ENCODE data around the gene ATE1. TPM values are rescaled to one million over a fixed set of nuclear protein-coding genes. Genes with fewer than 3 reads are reported as not detected.

ATE1 gene
- total RNA-seq, 1 experiment from 2014 or later = 39.2 TPM

- H2AFZ ChIP-seq (ENCODE audit: low read depth, low read length, poor library complexity, severe bottlenecking) = no peak overlapping the region
- no peak overlapping the region for H3K4me3 ChIP-seq (replicated peaks in 1 of 2; ENCODE audit: low read depth in 1 of 2, low read length in 2 of 2)
- H3K9me3 ChIP-seq (ENCODE audit: control insufficient read depth in 1 of 2, insufficient read depth in 1 of 2, low read depth in 1 of 2, low read length in 2 of 2) = no peaks in the 10 kb centered on the region
- H3K9ac ChIP-seq (ENCODE audit: low read length) = no peak overlapping the region
- no peak for TF ChIP-seq YY1 (IDR thresholded peaks at IDR 0.05; ENCODE audit: extremely low read depth, insufficient replicate concordance, low read depth, low read length)
- TF ChIP-seq SP1 (IDR thresholded peaks at IDR 0.05; ENCODE audit: low read depth) = no peak
- TF ChIP-seq REST (IDR thresholded peaks at IDR 0.05; ENCODE audit: low read depth) = no peak
- TF ChIP-seq POLR2AphosphoS5 (IDR thresholded peaks at IDR 0.05; ENCODE audit: low read depth, low read length) = no peak
- TF ChIP-seq ELF1 (IDR thresholded peaks at IDR 0.05; ENCODE audit: borderline replicate concordance, low read depth) = no peak
- TF ChIP-seq POLR2A (IDR thresholded peaks at IDR 0.05; ENCODE audit: borderline replicate concordance, extremely low read depth, insufficient read depth, insufficient read length) = no peak
- TF ChIP-seq, protein P1, sequence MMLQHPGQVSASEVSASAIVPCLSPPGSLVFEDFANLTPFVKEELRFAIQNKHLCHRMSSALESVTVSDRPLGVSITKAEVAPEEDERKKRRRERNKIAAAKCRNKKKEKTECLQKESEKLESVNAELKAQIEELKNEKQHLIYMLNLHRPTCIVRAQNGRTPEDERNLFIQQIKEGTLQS (IDR thresholded peaks at IDR 0.05) = no peak
- TF ChIP-seq EZH2 (IDR thresholded peaks at IDR 0.05) = no peak
- no peak for TF ChIP-seq EZH2phosphoT487 (IDR thresholded peaks at IDR 0.05; ENCODE audit: borderline replicate concordance)
- no peak for TF ChIP-seq SIN3A (IDR thresholded peaks at IDR 0.05; ENCODE audit: low read depth)
- H3K27me3 ChIP-seq (ENCODE audit: insufficient read depth, low read length) = peaks cover 4% of the 10 kb centered on the region; the same call in 1 of the 2 replicates
- no peaks in the 10 kb centered on the region for H3K4me1 ChIP-seq (ENCODE audit: control insufficient read depth in 1 of 2, insufficient read depth in 2 of 2, low read length in 2 of 2)
- CTCF ChIA-PET = no interaction called here
- RAD21 ChIA-PET (ENCODE audit: low non-redundant PET in 1 of 2, low total read pairs in 2 of 2, uncharacterized antibody in 2 of 2, unreplicated experiment in 2 of 2) = no interaction called here
- intact Hi-C loops (cut with micrococcal nuclease) = no loop called here
- no peaks in the 10 kb centered on the region for H3K36me3 ChIP-seq (ENCODE audit: control insufficient read depth in 1 of 2, insufficient read depth in 2 of 2, low read length in 2 of 2)
- no TSS peak for BruUV-seq (replicated peaks)
- POLR2A ChIA-PET = no interaction called here
- no peak for ATAC-seq
- H3K79me2 ChIP-seq (ENCODE audit: insufficient read depth, low read length) = no peaks in the 10 kb centered on the region
- H3K27ac ChIP-seq (ENCODE audit: low read depth, low read length) = no peak overlapping the region
- H3K9me2 ChIP-seq (ENCODE audit: insufficient read depth) = no peaks in the 10 kb centered on the region
- DNase-seq (ENCODE audit: low read depth, low spot score) = no peak
- H3K4me2 ChIP-seq (ENCODE audit: low read length) = no peak overlapping the region
- no peaks in the 10 kb centered on the region for H4K20me1 ChIP-seq (ENCODE audit: insufficient read depth)
Observed at GRCh38 chr10:121709675-121710073, 218.2 kb downstream of the ATE1 start.

Measured in HCT116 (cell line).